DMS 273 (cell line): ENCODE results near the gene ILK.

Experiments used
- DNase-seq: peaks from one replicate; lab custom pipeline; 2025; ENCODE audit not compliant: unreplicated experiment; lab: John Stamatoyannopoulos, UW

Gene ILK

GRCh38 chr11:6572215-6572614 is 31.4 kb upstream of the ILK start:
- no peak for DNase-seq

DNA sequence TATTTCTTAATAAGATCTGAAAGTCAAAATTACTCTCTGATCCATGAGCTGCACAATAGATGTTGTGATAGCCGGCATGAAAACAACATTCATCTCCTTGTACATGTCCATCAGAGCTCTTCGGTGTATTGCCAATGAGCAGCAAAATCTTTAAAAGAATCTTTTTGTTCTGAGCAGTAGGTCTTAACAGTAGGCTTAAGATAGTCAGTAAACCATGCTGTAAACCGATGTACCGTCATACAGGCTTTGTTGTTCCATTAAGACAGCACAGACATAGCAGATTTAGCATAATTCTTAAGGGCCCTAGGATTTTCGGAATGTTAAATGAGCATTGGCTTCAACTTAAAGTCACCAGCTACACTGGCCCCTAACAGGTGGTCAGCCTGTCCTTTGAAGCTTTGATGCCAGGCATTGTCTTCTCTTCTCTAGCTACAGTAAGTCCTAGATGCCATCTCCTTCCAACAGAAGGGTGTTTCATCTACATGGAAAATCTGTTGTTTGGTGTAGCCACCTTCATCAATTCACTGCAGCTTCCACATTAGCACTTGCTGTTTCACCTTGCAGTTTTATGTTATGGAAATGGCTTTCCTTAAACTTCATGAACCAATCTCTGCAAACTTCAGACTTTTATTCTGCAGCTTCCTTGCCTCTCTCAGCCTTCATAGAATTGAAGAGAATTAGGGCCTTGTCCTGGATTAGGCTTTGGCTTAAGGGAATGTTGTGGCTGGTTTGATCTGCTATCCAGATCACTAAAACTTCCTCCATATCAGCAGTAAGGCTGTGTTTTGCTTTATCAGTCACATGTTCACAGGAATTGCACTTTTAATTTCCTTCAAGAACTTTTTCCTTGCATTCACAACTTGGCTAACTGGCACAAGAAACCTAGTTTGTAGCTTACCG is 28.5 kb upstream of the ILK start:
- DNase-seq: no peak

GRCh38 chr11:6576471-6577373 is 26.9 kb upstream of the ILK start:
- peak; percentile 74 for DNase-seq

- DNase-seq: no peak
These were observed 25.4 kb upstream of the ILK start for GRCh38 chr11:6578134-6578533.

DNA sequence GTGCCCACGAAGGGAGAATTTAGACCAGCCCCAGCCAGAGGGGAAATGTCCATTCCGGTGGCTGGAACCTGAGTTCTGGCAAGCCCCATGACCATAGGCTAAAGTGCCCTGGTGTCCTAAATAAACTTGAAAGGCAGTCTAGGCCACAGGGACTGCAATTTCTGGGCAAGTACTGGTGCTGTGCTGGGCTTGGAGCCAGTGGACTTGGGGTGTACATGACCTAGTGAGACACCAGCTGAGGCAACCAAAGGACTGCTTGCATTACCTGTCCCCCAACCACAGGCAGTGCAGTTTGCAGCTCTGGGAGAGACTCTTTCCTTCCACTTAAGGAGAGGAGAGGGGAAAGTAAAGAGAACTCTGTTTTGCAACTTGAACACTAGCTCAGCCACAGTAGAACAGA is 23.9 kb upstream of the ILK start:
- DNase-seq: no peak

DNA sequence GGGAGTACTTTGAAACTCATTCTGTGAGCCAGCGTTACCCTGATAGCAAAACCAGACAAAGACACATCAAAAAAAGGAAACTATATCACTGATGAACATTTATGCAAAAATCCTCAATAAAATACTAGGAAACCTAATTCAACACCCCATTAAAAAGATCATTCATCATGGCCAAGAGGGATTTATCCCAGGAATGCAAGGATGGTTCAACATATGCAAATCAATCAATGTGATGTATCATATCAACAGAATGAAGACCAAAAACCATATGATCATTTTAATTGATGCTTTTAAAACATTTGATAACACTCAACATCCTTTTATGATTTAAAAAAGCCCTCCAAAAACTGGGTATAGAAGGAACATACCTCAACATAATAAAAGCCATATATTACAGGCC is 20.0 kb upstream of the ILK start:
- no peak for DNase-seq

- DNase-seq: no peak
These were observed 19.0 kb upstream of the ILK start for GRCh38 chr11:6584528-6584927.

DNA sequence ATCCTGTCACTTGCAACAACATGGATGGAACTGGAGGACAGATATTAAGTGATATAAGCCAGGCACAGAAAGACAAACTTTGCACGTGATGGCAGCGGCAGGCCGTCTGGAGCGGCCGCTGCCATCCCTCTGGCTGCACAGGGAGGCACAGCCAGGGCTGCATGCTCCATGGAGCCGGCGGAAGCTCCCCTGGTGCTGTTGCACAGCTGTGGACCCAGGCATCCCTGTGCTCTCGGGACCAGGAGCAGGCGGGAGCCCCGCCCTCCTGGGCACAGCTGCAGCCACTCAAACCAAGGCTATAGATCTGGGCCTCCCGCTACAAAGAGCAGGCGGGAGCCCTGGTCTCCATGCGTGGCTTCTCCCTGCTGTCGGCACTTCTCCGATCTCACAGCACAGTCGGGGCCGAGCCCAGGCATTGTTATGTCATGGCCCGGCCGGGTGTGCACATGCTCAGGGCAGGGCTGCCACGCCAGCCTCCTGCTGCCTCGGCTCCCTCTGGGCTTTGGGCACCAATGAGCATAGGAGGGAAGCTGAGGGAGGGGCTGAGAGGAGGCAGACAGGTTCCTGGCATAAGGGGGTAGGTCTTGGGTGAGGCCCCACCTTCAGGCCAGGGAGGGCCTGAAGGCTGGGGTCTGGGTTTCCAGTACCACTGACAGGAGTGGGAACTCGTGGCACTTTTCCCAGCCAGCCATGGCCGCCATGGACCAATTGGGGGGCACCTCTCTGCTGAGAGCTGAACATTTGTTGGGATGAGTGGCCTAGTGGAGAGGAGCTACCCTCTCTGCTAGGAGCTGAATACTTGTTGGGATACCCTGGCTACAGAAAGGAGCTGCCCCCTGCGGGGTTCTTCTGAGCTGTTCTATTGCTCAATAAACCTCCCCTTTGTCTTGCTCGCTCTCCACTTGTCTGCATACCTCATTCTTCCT is 16.9 kb upstream of the ILK start:
- peak; percentile 69 for DNase-seq

DNA sequence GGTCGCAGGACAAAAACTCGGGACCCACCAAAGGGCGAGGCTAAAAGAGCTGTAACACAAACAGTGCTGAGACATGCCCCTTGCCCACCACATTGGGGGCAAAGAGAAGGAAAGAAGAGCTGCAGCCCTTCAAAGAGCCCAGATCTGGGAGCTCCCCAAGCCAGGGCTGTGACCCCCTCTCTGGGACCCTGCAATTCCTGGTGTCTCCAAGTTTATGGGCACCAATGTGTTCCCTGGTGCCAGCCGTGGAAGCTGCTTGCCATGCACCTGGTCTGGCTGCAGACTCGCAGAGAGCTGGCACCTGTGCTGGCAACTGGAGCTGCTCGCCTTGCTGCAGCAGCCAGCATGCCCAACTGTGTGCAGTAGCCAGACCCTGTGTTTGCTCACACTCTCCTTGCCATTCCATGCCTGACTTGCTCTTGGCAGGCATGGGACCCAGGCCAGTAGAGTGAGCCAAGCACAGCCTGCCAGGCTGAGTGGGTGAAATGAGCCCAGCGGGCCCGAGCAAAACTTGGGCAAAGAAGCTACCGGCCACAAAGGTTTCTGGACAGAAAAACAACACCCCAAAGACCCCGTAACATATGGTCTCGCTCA is 16.1 kb upstream of the ILK start:
- DNase-seq: no peak

GRCh38 chr11:6588018-6588417 is 15.6 kb upstream of the ILK start:
- no peak for DNase-seq

DNA sequence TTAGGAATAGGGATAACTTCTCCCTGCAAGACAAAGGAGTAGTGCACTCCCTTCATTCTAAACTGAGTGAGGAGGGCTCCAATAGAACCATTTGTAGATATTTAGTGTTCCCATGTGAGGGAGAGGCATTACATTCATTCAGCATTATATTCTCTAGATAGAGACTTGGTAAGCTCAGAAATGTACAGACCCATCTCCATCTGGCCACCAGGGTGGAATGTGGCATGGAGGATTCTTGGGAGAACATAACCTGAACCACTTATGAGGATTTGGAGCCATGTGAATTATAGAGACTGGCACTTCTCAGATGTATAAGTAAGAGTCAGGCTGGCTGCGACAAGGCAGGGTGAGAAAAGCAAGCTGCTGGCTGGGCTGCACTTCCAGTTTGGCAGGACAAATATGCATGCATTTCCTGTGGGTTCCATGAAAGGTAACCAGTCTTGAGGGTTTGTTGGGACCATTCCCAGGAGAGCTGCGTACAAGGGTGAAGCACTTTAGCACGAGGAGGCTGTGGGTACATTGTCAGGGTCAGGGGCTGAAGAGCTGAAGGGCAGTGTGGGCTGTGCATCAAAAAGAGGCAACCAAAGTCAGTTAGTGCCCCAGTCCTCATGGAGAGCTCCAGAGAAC is 9.3 kb upstream of the ILK start:
- no peak for DNase-seq

GRCh38 chr11:6596239-6596877 is 7.2 kb upstream of the ILK start:
- DNase-seq: no peak

DNA sequence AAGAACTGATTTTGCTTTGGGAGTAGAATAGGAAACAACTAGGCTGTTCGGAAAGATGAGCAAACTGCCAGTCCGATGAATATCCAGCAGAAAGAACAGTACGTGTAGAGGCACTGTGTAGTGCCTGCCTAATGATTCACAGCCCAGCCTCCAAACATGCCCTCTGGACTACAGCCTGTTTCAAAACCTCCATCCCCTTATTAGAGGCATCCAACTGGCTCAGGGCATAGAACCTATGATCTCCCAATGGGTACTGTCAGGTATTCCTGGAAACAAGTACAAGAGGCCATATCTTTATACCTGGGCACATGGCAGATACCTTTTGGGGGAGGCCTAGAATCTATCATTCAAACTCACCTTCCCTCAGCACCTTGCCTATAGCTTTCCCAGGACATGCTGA is 5.0 kb upstream of the ILK start:
- DNase-seq: no peak

GRCh38 chr11:6599449-6599848 is 4.1 kb upstream of the ILK start:
- DNase-seq: no peak

DNA sequence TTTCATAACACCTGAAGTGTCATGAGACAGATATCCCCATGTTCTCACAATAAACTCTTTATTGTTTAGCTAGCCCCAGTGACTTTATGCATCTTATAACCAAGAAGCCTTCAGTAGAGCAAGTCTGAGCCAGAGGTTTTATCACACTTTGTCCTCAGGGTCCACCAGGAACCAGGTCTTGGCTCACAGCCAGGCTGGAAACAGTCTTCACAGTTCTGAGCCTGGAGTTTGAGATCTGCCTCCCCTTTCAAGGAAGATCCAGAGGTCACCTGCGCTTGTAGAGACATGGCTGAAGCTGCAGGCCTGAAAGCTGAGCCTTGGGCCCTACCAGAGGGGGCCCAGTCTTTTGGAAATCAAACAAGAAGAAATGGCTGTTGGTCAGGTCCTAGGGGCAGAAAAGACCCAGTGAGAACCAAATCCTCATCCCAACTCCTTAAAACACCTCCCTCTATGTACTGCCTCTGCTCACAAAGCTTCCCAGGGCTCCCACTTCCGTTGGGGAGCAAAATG is 3.6 kb upstream of the ILK start:
- no peak for DNase-seq

DNA sequence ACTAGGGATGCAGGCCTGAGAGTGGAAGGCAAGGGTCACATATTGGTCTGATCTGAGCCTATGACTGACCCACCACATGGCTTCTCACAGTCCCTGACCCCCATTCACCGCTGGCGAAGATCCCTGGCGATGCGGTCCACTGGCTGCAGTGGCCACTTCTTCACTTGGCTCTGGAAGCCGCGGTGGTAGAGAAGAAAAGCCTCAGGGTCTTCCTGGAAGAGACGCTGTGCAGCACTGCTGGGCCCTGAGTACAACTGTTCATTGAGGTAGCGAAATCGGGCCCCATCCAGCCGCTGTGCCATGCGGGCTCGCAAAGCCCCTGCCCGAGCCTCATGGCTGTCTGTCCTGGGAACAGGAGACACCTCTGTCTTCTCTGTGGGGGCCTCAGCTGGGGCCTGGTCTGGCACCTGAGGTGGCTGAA is 2.5 kb upstream of the ILK start:
- no peak for DNase-seq

DNA sequence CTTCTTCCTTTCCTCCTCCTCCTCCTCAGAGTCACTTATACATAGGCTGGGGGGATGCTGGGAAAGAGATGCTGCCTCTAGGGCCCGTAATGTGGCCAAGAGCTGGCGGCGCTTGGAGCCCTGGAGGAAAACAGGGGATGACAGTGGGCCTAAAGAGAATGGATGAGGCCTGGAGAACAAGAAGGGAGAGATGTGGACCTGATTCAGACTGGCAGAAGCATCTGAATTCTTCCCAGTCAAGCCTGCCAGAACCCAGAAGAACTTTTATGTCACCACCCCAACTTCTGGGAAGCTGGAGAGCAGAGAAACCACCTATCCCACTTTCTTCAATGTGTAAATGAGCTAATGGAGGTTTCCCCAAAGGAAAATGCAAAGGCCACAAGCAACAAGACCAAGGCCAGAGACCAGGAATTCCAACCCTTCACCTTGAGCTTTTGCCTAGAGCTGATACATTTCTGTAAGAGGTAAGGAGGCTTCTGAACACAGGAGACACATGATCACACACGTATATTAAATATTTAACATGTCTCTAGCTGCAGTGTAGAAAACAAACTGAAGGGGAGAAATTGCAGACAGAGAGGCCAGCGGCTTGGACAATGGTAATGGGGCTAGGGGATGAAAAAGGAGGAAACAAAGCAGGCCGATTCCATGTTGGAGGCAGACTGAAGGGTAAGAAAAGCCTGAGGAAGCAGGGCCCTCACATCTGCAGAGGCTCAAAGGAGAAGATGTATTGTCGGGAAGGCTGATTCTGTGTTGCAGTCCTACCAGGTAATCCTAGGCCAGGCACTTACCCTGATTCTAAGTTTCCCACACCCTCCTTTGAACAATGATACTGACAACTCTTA is 1.3 kb upstream of the ILK start:
- DNase-seq: no peak

GRCh38 chr11:6604081-6604626 is 580 bp downstream of the ILK start:
- peak; percentile 56 for DNase-seq
